Activated T-cell treated with anti-CD3 and anti-CD28 coated beads for 24 hours (primary cell): ENCODE data around the gene HACE1.

Experiments used
- DNase-seq: peaks from one replicate; pipeline ENCODE4 v3.0.0-alpha.2; 2020; ENCODE audit warnings: low read depth

Gene HACE1

GRCh38 chr6:104730450-104730849, 129.3 kb downstream of the HACE1 start:
- DNase-seq: no peak

DNA sequence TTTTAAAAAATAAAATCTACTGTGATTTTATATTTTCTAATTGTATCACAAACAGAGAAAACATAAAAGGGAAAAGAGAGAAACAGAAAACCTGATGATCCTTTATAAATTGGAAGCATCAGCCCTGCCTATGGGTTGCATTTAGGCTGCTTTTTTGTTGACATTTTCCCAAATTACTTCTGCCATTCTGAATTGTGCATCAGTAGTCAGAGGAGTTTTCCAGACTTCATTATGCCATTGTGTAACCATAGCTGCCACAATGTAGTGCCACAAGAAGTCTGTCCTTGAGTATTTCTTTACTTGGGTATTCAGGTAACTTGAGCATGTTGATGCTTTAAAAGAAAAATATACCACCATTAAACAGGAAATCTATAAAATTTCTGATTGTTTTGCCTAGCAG, 130.3 kb downstream of the HACE1 start:
- no peak for DNase-seq

GRCh38 chr6:104728448-104728847, 131.3 kb downstream of the HACE1 start:
- no peak for DNase-seq

DNA sequence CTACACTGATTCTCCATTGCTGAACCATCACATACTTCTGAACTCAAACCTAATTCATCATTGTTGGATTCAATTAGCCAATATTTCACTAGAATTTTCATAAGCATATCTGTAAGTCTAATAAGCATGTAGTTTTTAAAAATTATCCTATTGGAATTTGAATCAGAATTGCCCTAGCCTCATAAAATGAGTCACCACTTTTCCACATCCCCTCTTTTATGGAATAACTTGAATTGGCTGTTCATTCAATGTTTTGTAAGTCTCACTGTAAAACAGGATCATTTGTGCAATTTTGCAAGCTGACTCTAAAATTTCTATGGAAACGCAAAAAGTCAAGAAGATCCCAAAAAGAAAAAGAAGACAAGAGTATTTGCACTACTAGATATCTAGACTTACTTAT, 141.0 kb downstream of the HACE1 start:
- no peak for DNase-seq

DNA sequence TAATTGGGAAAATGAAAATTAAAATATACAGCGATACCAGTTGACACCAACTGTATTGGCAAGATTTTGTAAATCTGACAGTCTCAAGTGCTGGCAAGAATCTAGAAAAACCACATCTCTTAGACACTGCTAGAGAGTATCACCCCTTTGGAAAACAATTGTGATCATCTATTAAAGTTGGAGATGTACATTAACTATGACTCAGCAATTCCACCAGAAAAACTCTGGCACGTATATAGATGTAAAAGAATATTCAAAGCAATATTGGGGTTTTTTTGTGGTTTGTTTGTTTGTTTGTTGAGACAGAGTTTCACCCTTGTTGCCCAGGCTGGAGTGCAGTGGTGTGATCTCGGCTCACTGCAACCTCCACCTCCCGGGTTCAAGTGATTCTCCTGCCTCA, 142.9 kb downstream of the HACE1 start:
- DNase-seq: no peak

GRCh38 chr6:104714796-104715195, 144.9 kb downstream of the HACE1 start:
- no peak for DNase-seq

DNA sequence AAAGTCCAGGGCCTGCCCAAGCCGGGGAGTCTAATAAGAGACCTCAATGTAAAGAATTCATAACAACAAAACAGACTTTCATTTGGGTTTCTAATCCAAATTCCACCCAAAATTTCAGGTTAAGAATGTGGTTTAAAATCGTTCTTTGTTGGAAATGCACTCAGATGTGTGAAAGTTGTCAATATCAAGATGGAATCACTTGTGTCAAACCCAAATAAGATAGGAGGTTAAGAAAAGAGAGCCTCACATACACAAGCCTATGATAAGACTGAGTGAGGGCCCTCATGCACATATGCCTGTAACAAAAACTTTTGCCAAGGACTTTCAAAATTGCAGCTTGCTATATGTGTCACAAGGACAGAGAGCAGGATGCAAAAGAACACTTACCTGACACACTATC, 145.7 kb downstream of the HACE1 start:
- DNase-seq: no peak

DNA sequence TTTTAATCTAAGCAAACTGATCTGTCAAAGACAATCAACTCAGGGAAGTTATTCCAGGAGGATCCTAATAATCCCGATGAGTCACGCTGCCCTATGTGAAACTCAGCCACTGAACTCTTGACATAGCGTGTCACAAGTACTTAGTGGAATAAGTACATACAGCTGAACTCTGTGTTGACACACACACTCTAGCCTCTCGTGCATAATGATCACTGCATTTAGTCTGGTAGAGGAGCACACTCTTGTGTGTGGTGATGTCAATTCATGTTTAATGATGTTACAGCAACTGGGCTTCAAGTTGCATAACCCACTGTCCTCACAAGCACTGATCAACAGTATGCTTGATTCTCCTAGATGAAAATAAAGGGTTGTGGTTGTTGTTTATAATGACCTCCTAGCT, 148.3 kb downstream of the HACE1 start:
- DNase-seq: no peak

DNA sequence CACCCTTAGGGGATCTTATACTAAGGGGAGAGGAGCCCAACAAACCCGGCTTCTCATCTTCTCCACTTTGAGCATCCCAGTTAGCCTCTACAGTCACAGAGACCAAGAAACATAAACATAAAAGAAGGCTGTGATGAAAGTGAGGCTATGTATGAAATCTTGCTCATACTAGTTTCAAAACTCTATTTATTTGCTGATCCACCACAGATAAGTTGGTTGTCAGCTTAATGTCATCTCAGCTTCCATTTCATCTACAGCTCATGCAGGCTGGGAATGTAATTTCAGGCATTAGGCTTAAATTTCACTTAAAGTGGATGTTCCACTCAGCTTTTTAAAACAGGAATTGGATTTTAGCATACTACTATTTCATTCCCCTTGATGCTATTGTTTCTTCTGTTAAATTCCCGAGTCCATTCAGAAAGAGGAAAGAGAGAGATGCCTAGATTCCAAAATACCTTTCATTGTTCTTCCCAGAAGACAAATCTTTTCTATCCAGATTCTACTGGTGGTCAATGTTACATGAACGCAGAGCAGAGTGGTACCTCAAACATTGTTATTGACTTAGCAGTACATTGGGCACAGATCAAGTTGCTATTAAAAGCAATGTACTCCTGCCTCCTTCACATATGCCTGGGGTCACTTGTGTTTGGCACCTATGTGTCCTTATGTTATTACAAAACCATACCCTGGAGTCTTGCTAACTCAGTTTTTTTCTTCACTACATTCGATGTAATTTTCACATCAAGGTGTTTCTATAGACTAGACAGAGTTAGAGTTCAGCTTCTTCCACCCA, 149.0 kb downstream of the HACE1 start:
- no peak for DNase-seq

DNA sequence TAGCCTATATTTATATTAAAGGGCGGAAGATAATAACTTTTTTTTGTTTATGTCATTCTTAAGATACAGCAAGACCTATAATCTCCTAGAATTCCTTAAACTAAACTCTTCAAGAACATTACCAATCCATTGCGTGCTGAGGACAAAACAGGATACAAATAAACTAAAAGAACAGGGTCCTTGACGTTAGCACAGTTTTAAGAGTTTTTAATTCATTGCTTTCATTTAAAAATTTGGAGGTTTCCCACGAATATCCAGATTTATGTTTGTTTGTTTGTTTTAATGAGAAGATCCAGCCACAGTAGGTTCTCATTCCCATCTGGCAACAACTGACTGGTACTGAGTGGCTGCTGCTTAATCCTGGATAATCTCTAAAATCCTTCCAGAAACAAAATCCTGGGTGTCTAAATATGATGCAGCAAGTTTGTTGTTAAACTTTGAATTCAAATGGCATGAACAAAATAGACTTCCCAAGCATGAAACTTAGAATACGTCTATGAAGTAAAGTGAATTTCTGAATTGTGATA, 153.7 kb downstream of the HACE1 start:
- DNase-seq: no peak

- DNase-seq: peak; percentile 11
Measured at GRCh38 chr6:104705095-104705707, 154.5 kb downstream of the HACE1 start.

GRCh38 chr6:104704191-104704590, 155.5 kb downstream of the HACE1 start:
- DNase-seq: no peak

DNA sequence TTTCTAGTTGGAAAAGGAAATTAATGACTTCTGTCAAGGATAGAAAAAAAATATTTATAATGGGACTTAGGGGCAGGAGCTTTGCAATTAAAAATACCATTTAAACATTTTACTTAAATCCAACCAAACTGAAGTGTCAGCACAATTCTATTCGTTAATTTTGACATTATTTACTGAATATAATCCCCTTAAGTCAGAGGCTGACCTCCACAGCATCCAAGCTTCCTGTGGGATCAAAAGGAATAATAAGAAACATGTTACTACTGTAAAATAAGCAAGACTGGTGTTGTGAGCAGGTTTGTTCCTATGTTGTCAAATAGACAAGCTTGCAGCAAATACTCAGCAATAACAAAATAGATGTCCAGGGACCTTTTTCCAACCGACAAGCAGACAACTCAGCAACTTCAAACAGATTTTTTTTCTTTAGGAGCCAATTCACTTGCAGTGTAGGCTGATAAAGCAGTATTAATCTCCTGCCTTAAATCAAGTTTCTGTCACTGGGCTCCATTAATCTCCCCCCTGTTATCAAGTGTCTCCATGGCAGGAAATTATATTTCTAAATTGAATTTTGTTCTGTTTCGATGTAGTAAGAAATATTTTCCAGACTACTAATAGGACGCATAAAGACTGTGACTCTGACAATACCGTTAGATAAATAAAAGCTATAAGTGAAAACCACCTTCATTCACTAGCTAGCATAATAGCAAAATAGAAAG, 157.4 kb downstream of the HACE1 start:
- DNase-seq: no peak

GRCh38 chr6:104700371-104701185, 159.1 kb downstream of the HACE1 start:
- no peak for DNase-seq

DNA sequence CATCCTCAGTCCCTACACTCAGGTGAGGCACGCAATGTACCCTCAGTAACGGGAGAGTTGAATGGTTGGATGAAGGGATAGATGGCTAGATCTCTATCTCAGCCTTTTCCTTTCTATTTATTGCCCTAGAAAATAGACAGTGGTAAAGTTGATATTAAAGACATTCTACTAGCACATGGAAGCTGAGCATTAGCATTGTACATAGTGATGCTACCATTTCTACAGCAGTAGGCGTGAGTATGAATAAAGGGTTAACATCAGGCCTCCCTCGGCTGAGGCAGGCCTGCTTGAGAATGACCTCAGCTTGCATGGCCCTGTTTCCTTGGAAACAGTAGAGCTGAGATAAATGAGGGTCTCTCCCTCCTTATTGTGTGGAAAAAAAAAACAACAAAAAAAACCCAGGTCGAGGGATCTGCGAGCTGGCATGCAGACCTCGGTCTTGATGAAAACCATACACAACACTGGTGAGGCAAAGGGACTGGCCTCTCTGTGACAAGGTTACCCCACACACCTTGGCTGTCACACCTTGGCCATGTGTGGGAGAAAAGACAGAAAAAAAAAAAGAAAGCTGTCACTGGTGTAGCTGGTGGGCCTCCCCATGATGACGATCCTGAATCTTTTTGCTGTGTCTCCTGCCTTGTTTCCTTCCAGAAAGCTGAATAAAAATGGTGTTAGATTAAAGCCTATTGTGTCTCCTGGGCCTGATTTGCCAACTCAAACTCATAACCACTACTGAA, 160.0 kb downstream of the HACE1 start:
- no peak for DNase-seq

DNA sequence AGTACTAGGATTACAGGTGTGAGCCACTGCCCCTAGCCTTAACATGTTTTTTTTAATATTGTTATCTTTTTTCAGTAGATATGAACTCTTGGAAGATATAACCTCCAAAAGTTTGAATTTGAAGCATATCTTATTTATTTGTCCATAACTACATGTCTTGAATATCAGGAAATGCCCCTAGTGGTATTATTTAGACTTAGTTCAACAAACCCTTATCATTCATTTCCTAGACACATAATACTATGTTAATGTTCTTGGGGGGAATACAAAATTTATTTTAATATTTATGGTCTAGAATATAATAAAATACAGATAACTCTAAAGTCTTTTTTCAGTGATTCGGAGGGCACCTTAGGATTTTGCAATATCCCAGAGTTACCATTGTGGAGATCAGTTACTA, 160.7 kb downstream of the HACE1 start:
- no peak for DNase-seq

DNA sequence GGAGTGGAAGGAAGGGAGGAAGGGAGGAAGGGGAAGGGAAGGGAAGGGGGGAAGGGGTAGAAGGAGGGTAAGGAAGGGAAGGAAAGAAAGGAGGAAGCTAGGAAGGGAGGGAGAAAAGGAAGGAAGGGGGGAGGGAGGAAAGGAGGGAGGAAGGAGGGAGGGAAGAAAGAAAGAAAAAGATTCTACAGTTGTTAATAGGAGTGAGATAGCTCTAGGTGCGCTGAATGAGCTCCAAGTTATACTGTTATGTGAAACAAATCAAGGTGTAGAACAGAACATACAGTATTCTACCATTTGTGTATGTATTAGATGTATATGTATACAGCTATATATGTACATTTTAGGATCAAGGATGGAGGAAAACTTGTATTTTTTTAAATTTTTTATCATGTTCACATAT, 167.7 kb downstream of the HACE1 start:
- no peak for DNase-seq

GRCh38 chr6:104689551-104690205, 170.0 kb downstream of the HACE1 start:
- DNase-seq: no peak

- DNase-seq: no peak
Measured at GRCh38 chr6:104688283-104688969, 171.3 kb downstream of the HACE1 start.

DNA sequence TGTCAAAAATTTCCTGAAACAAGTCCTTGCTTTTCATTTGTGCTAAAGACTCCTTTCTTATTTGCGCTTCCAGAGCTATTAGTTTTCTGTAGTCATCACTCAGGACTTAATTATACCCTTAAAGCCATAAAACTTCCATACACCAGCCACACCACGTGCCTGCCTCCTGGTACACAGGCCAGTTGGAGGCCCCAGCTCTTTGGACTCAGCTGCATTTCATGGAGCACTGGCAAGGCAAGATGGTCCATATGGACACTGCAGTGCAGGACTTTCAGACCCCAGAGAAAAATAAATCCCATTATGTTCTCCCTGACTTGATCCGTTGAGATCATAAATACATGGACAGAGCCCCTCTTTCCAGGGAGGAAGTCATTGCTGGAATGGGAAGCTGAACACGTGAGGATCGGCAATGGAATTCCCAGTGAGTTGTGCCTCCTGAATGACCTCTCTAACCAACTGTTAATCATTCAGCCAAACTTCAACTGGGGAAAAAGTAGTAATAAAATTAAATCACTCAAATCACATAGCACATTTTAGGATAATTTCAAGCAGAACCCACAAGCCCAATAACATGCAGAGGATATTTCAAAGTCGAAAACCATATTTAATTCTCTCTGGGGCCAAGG, 173.1 kb downstream of the HACE1 start:
- no peak for DNase-seq
